ENCODE data around the gene TWIST2. TPM values are rescaled to one million over a fixed set of nuclear protein-coding genes. Genes with fewer than 3 reads are reported as not detected.

TWIST2 gene
- total RNA-seq, 2 experiments from 2014 or later = not detected

- intact Hi-C loops (cut with micrococcal nuclease) = no loop called here
- no peaks in the 10 kb centered on the region for H3K9me3 Mint-ChIP-seq
- no peak for DNase-seq
- ChIA-PET POLR2A (no interaction called here), CTCF (no interaction called here)
- no peak overlapping the region for H3K4me3 Mint-ChIP-seq
- H3K4me1 Mint-ChIP-seq (ENCODE audit: low read depth) = no peaks in the 10 kb centered on the region
- peaks cover 41% of the 10 kb centered on the region for H3K27me3 Mint-ChIP-seq
- H3K36me3 Mint-ChIP-seq = no peaks in the 10 kb centered on the region
- no peak overlapping the region for H3K27ac Mint-ChIP-seq
These were observed 5.8 kb downstream of the TWIST2 start for GRCh38 chr2:238853721-238854120.

GRCh38 chr2:238854246-238854645, 6.4 kb downstream of the TWIST2 start:
- no peak overlapping the region for H3K4me3 Mint-ChIP-seq
- no peak for DNase-seq
- no peaks in the 10 kb centered on the region for H3K36me3 Mint-ChIP-seq
- POLR2A ChIA-PET = no interaction called here
- no peaks in the 10 kb centered on the region for H3K9me3 Mint-ChIP-seq
- CTCF ChIA-PET = no interaction called here
- intact Hi-C loops (cut with micrococcal nuclease) = no loop called here
- H3K4me1 Mint-ChIP-seq (ENCODE audit: low read depth) = no peaks in the 10 kb centered on the region
- no peak overlapping the region for H3K27ac Mint-ChIP-seq
- H3K27me3 Mint-ChIP-seq = peaks cover 43% of the 10 kb centered on the region

GRCh38 chr2:238854699-238855229, 6.9 kb downstream of the TWIST2 start:
- ChIA-PET POLR2A (no interaction called here), CTCF (no interaction called here)
- no peak overlapping the region for H3K4me3 Mint-ChIP-seq
- intact Hi-C loops (cut with micrococcal nuclease) = no loop called here
- no peak for DNase-seq
- H3K36me3 Mint-ChIP-seq = no peaks in the 10 kb centered on the region
- no peaks in the 10 kb centered on the region for H3K4me1 Mint-ChIP-seq (ENCODE audit: low read depth)
- no peak overlapping the region for H3K27ac Mint-ChIP-seq
- no peaks in the 10 kb centered on the region for H3K9me3 Mint-ChIP-seq
- peaks cover 41% of the 10 kb centered on the region for H3K27me3 Mint-ChIP-seq

DNA sequence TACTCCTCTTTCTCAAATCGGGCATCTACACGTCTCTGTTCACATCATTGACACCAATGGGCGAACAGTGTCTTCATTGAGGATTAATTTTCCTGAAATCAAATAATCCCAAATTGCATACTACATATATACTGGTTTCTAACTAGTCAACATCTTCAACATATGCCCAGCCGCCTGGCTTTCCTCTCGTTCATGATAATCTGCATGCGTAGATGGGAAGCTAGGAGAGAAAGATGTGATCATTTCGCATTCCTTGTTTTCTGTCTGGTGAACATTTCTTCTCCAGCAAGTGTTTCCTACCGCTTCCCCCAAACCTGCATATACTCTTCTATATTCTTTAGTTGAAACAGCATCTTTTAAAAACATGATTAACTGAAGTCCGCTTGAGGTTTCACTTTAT, 7.4 kb downstream of the TWIST2 start:
- intact Hi-C loops (cut with micrococcal nuclease) = no loop called here
- Mint-ChIP-seq H3K27ac (no peak overlapping the region), H3K9me3 (no peaks in the 10 kb centered on the region), H3K36me3 (no peaks in the 10 kb centered on the region), H3K4me1 (ENCODE audit: low read depth) (no peaks in the 10 kb centered on the region), H3K27me3 (peaks cover 38% of the 10 kb centered on the region), H3K4me3 (no peak overlapping the region)
- POLR2A ChIA-PET = no interaction called here
- no peak for DNase-seq
- CTCF ChIA-PET = no interaction called here

DNA sequence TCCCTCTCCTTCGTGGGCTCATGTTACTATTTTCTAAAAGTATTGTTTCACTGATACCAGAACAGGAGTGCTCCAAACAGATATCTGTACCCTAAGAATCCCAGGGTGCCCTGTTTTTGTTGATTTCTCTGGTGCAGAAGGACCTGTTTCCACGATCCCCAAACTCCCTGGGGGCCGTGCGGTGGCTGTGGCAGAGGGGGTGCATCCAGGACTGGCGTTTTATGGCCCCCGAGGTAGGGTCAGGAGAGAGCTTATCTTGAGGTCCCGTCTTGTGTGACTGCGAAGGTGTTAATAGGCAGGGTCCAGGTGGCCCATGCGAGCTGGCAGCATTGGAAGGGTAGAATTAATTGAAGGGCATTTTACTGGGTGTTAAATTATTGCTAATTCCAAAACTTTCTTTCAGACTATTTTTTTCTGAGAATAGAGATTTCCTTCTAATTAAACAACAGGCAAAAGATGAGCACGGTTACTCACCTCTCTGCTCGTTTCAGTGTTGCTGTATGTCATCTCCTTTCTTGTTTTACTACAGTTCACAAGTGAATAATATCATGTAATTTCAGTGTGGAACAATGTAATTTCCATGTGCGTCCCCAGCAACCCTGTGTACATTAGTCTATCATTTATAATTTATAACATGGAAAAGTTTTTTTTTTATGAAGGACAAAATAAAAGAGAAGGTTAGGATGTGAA, 8.2 kb downstream of the TWIST2 start:
- ChIA-PET CTCF (no interaction called here), POLR2A (no interaction called here)
- Mint-ChIP-seq H3K36me3 (no peaks in the 10 kb centered on the region), H3K27me3 (peaks cover 34% of the 10 kb centered on the region), H3K9me3 (no peaks in the 10 kb centered on the region), H3K4me3 (no peak overlapping the region), H3K4me1 (ENCODE audit: low read depth) (no peaks in the 10 kb centered on the region), H3K27ac (no peak overlapping the region)
- DNase-seq = no peak
- intact Hi-C loops (cut with micrococcal nuclease) = no loop called here

- POLR2A ChIA-PET = no interaction called here
- CTCF ChIA-PET = no interaction called here
These were observed 9.1 kb downstream of the TWIST2 start for GRCh38 chr2:238856713-238857567.

DNA sequence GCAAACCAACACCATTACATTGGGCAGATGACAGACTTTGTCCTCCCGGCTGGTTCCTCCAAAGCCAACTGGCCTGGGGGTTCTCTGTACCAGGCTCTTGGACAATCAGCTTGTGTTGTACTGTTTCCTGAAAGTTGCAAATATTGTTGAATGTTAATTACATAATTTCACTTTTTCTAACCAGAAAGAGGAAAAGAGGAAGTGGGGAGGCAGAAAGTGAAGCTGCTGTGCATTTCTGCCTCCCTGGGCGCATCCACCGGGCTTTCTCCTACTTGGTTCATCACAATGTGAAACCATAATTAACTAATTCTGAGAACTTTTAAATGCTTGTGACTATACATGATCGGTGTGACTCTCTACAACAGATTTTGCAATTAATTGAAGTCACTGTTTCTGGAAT, 10.1 kb downstream of the TWIST2 start:
- POLR2A ChIA-PET = no interaction called here
- Mint-ChIP-seq H3K4me1 (ENCODE audit: low read depth) (no peaks in the 10 kb centered on the region), H3K36me3 (no peaks in the 10 kb centered on the region), H3K4me3 (no peak overlapping the region), H3K27me3 (peaks cover 21% of the 10 kb centered on the region), H3K9me3 (no peaks in the 10 kb centered on the region), H3K27ac (no peak overlapping the region)
- no peak for DNase-seq
- intact Hi-C loops (cut with micrococcal nuclease) = no loop called here
- CTCF ChIA-PET = no interaction called here

More at GRCh38 chr2:238856713-238857567, 9.1 kb downstream of the TWIST2 start:
- no peak for DNase-seq
- no peak overlapping the region for H3K27ac Mint-ChIP-seq
- no peaks in the 10 kb centered on the region for H3K36me3 Mint-ChIP-seq
- H3K4me3 Mint-ChIP-seq = no peak overlapping the region
- no peaks in the 10 kb centered on the region for H3K9me3 Mint-ChIP-seq
- H3K4me1 Mint-ChIP-seq (ENCODE audit: low read depth) = no peaks in the 10 kb centered on the region
- intact Hi-C loops (cut with micrococcal nuclease) = no loop called here
- peaks cover 25% of the 10 kb centered on the region for H3K27me3 Mint-ChIP-seq

- Mint-ChIP-seq H3K9me3 (no peaks in the 10 kb centered on the region), H3K27me3 (peaks cover 16% of the 10 kb centered on the region), H3K4me1 (ENCODE audit: low read depth) (peaks cover 3% of the 10 kb centered on the region), H3K36me3 (no peaks in the 10 kb centered on the region), H3K4me3 (no peak overlapping the region), H3K27ac (no peak overlapping the region)
- intact Hi-C loops (cut with micrococcal nuclease) = no loop called here
- CTCF ChIA-PET = no interaction called here
- POLR2A ChIA-PET = no interaction called here
- no peak for DNase-seq
These were observed 11.9 kb downstream of the TWIST2 start for GRCh38 chr2:238859636-238860347.

GRCh38 chr2:238861013-238861730, 13.3 kb downstream of the TWIST2 start:
- CTCF ChIA-PET = no interaction called here

GRCh38 chr2:238861766-238862315, 14.0 kb downstream of the TWIST2 start:
- intact Hi-C loops (cut with micrococcal nuclease) = no loop called here
- no peaks in the 10 kb centered on the region for H3K9me3 Mint-ChIP-seq
- H3K4me1 Mint-ChIP-seq (ENCODE audit: low read depth) = peaks cover 3% of the 10 kb centered on the region
- no peak overlapping the region for H3K27ac Mint-ChIP-seq
- peak; percentile 1 for DNase-seq
- no peak overlapping the region for H3K4me3 Mint-ChIP-seq
- H3K36me3 Mint-ChIP-seq = no peaks in the 10 kb centered on the region
- CTCF ChIA-PET = no interaction called here
- POLR2A ChIA-PET = no interaction called here
- H3K27me3 Mint-ChIP-seq = peaks cover 8% of the 10 kb centered on the region

More at GRCh38 chr2:238861013-238861730, 13.3 kb downstream of the TWIST2 start:
- peak; percentile 3 for DNase-seq
- H3K36me3 Mint-ChIP-seq = no peaks in the 10 kb centered on the region
- no peak overlapping the region for H3K27ac Mint-ChIP-seq
- intact Hi-C loops (cut with micrococcal nuclease) = no loop called here
- H3K27me3 Mint-ChIP-seq = peaks cover 8% of the 10 kb centered on the region
- H3K4me3 Mint-ChIP-seq = no peak overlapping the region
- no peaks in the 10 kb centered on the region for H3K9me3 Mint-ChIP-seq
- POLR2A ChIA-PET = no interaction called here
- peaks cover 3% of the 10 kb centered on the region for H3K4me1 Mint-ChIP-seq (ENCODE audit: low read depth)

DNA sequence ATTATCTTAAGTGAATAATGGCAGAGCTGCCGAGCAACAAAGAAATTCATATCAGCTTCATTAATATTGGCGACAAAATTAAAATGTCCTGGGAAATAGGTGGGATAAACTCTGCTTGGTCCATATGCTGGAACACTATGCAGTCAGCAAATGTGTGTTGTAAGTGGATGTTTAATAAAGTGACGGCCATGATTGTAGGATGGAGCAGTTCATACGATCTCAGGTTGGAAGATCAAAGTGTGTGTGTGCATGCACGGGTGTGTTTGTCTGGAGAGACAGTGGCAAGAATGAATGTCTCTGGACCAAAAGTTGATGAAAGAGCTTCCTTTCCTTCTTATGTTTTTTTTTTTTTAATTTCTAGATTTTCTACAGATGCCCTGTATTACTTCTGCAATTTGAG, 14.8 kb downstream of the TWIST2 start:
- Mint-ChIP-seq H3K27me3 (peaks cover 8% of the 10 kb centered on the region), H3K4me1 (ENCODE audit: low read depth) (peaks cover 3% of the 10 kb centered on the region), H3K27ac (no peak overlapping the region), H3K9me3 (no peaks in the 10 kb centered on the region), H3K36me3 (no peaks in the 10 kb centered on the region), H3K4me3 (no peak overlapping the region)
- intact Hi-C loops (cut with micrococcal nuclease) = no loop called here
- CTCF ChIA-PET = no interaction called here
- POLR2A ChIA-PET = no interaction called here
- no peak for DNase-seq

DNA sequence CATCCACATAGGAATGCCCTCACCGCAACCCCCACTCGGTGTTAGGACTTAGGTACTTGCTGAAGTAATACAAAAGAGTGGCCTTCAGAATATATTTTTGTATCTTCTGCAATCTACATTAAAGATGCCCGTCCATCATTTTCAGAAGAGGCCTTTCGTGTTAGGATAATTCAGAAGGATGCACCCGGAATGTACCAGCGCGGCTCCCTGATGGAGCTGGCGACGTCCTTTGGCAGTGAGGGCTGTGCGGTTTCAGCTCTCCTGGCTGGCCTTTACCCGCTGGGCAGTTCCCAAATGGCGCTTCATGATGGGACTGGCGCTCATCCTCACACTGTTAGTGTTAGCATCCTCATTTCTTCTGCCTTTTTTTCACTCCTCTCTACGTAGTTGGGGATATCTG, 15.3 kb downstream of the TWIST2 start:
- POLR2A ChIA-PET = no interaction called here
- DNase-seq = no peak
- H3K4me1 Mint-ChIP-seq (ENCODE audit: low read depth) = peaks cover 3% of the 10 kb centered on the region
- no peaks in the 10 kb centered on the region for H3K36me3 Mint-ChIP-seq
- H3K4me3 Mint-ChIP-seq = no peak overlapping the region
- H3K9me3 Mint-ChIP-seq = no peaks in the 10 kb centered on the region
- peaks cover 8% of the 10 kb centered on the region for H3K27me3 Mint-ChIP-seq
- intact Hi-C loops (cut with micrococcal nuclease) = no loop called here
- CTCF ChIA-PET = no interaction called here
- no peak overlapping the region for H3K27ac Mint-ChIP-seq

Measured in activated CD4-positive, alpha-beta memory T cell treated with anti-CD3 and anti-CD28 coated beads for 36 hours (primary cell).